H9 (cell line): ENCODE results near the gene PHEX. TPM values are rescaled to one million over a fixed set of nuclear protein-coding genes. Genes with fewer than 3 reads are reported as not detected.

ENCODE experiments used
- DNase-seq: peaks from one replicate; pipeline ENCODE4 v3.0.0-alpha.2; 2017
- H2AFZ ChIP-seq: one replicate; pipeline ENCODE4 v1.6.1; 2013; ENCODE audit warnings: mild to moderate bottlenecking, low read length, control low read depth, moderate library complexity
- H2AK5ac ChIP-seq: 2 replicates; pipeline ENCODE4 v1.6.1; 2013; ENCODE audit warnings: low read length, control low read depth, mixed read lengths; ENCODE audit not compliant: insufficient read length
- H2BK120ac ChIP-seq: one replicate; pipeline ENCODE4 v1.6.1; 2013; ENCODE audit warnings: low read depth, mild to moderate bottlenecking, low read length, control low read depth, inconsistent platforms; ENCODE audit not compliant: poor library complexity, severe bottlenecking
- H2BK12ac ChIP-seq: 2 replicates; pipeline ENCODE4 v1.6.1; 2013; ENCODE audit warnings: low read length, control low read depth, mixed read lengths, low read depth; ENCODE audit not compliant: insufficient read length
- H2BK15ac ChIP-seq: 2 replicates; pipeline ENCODE4 v1.6.1; 2013; ENCODE audit warnings: low read depth, low read length, control low read depth
- H2BK20ac ChIP-seq: one replicate; pipeline ENCODE4 v1.6.1; 2013; ENCODE audit warnings: low read depth, mild to moderate bottlenecking, low read length, control low read depth, inconsistent platforms; ENCODE audit not compliant: poor library complexity, severe bottlenecking
- H2BK5ac ChIP-seq: 2 replicates; pipeline ENCODE4 v1.6.1; 2013; ENCODE audit warnings: low read length, control low read depth, mixed read lengths; ENCODE audit not compliant: insufficient read length
- H3K14ac ChIP-seq: 2 replicates; pipeline ENCODE4 v1.6.1; 2013; ENCODE audit warnings: low read length, control low read depth; ENCODE audit not compliant: insufficient read depth
- H3K18ac ChIP-seq: 2 replicates; pipeline ENCODE4 v1.6.1; 2013; ENCODE audit warnings: low read depth, mild to moderate bottlenecking, mixed read lengths, low read length, control low read depth; ENCODE audit not compliant: insufficient read length
- H3K23ac ChIP-seq: 2 replicates; pipeline ENCODE4 v1.6.1; 2013; ENCODE audit warnings: low read length, control low read depth, mixed read lengths, low read depth; ENCODE audit not compliant: insufficient read length
- H3K23me2 ChIP-seq: 2 replicates; pipeline ENCODE4 v1.6.1; 2013; ENCODE audit warnings: low read depth, mild to moderate bottlenecking, mixed read lengths, low read length, control low read depth; ENCODE audit not compliant: insufficient read length, poor library complexity, severe bottlenecking
- H3K27ac ChIP-seq: 2 replicates; pipeline ENCODE4 v1.5.1; 2013; ENCODE audit warnings: low read length, control low read depth, mixed read lengths, low read depth; ENCODE audit not compliant: insufficient read length
- H3K27me3 ChIP-seq: 2 replicates; pipeline ENCODE4 v1.6.1; 2013; ENCODE audit warnings: low read length, control low read depth, inconsistent platforms; ENCODE audit not compliant: insufficient read depth
- H3K4ac ChIP-seq: 2 replicates; pipeline ENCODE4 v1.6.1; 2013; ENCODE audit warnings: low read depth, mild to moderate bottlenecking, control low read depth, inconsistent platforms, low read length, moderate library complexity
- H3K4me1 ChIP-seq: 2 replicates; pipeline ENCODE4 v1.6.1; 2013; ENCODE audit warnings: low read length, control low read depth, inconsistent platforms; ENCODE audit not compliant: insufficient read depth
- H3K4me2 ChIP-seq: 2 replicates; pipeline ENCODE4 v1.6.1; 2013; ENCODE audit warnings: low read length, control low read depth, mixed read lengths; ENCODE audit not compliant: insufficient read length, insufficient read depth
- H3K56ac ChIP-seq: 2 replicates; pipeline ENCODE4 v1.6.1; 2013; ENCODE audit warnings: low read depth, mild to moderate bottlenecking, mixed read lengths, low read length, control low read depth; ENCODE audit not compliant: insufficient read length
- H3K79me1 ChIP-seq: 2 replicates; pipeline ENCODE4 v1.6.1; 2013; ENCODE audit warnings: low read depth, mild to moderate bottlenecking, moderate library complexity, low read length, control low read depth, inconsistent platforms; ENCODE audit not compliant: insufficient read depth, poor library complexity, severe bottlenecking
- H3K79me2 ChIP-seq: 2 replicates; pipeline ENCODE4 v1.6.1; 2013; ENCODE audit warnings: low read length, control low read depth, inconsistent platforms; ENCODE audit not compliant: insufficient read depth
- H3K9ac ChIP-seq: 2 replicates; pipeline ENCODE4 v1.6.1; 2013; ENCODE audit warnings: low read length, control low read depth, mixed read lengths; ENCODE audit not compliant: insufficient read length; ENCODE audit errors: extremely low read depth
- H3K9me3 ChIP-seq: one replicate; pipeline ENCODE4 v1.6.1; 2013; ENCODE audit warnings: low read depth, low read length, inconsistent platforms; ENCODE audit not compliant: control insufficient read depth
- H3T11ph ChIP-seq: one replicate; pipeline ENCODE4 v1.6.1; 2013; ENCODE audit warnings: mild to moderate bottlenecking, low read length, control low read depth, inconsistent platforms
- H4K20me1 ChIP-seq: one replicate; pipeline ENCODE4 v1.6.1; 2013; ENCODE audit not compliant: control insufficient read depth, insufficient read length, insufficient read depth
- H4K5ac ChIP-seq: 2 replicates; pipeline ENCODE4 v1.6.1; 2013; ENCODE audit warnings: low read depth, mild to moderate bottlenecking, mixed read lengths, low read length, control low read depth; ENCODE audit not compliant: insufficient read length
- H4K8ac ChIP-seq: replicated peaks from 2 replicates; pipeline ENCODE4 v1.6.1; 2013; ENCODE audit warnings: low read length, control low read depth, mixed read lengths, low read depth; ENCODE audit not compliant: insufficient read length
- H4K91ac ChIP-seq: 2 replicates; pipeline ENCODE4 v1.6.1; 2013; ENCODE audit warnings: low read depth, mild to moderate bottlenecking, moderate library complexity, mixed read lengths, low read length, control low read depth; ENCODE audit not compliant: insufficient read length
- H3K27ac Mint-ChIP-seq, 3 experiments: 2 replicates in 2 of 3; 3 replicates in 1 of 3; pipeline ENCODE4 v1.8.0; 2020 to 2021; ENCODE audit warnings: mixed read lengths in 3 of 3, mild to moderate bottlenecking in 1 of 3, moderate library complexity in 1 of 3
- H3K27me3 Mint-ChIP-seq: 2 replicates; pipeline ENCODE4 v1.8.0; 2021; ENCODE audit warnings: low read depth, mild to moderate bottlenecking, moderate library complexity, mixed read lengths
- H3K36me3 Mint-ChIP-seq, 3 experiments: 2 replicates in 2 of 3; 3 replicates in 1 of 3; pipeline ENCODE4 v1.8.0; 2020 to 2021; ENCODE audit warnings: low read depth in 3 of 3, mixed read lengths in 3 of 3; ENCODE audit not compliant: insufficient read depth in 1 of 3
- H3K4me1 Mint-ChIP-seq, 2 experiments: 2 replicates each; pipeline ENCODE4 v1.8.0; 2020; ENCODE audit warnings: mixed read lengths in 2 of 2
- H3K4me3 Mint-ChIP-seq, 2 experiments: 2 replicates in 1 of 2; 3 replicates in 1 of 2; pipeline ENCODE4 v1.8.0; 2020 to 2021; ENCODE audit warnings: mild to moderate bottlenecking in 2 of 2, mixed read lengths in 2 of 2, moderate library complexity in 1 of 2
- H3K9me3 Mint-ChIP-seq, 2 experiments: 2 replicates in 1 of 2; 3 replicates in 1 of 2; pipeline ENCODE4 v1.8.0; 2020; ENCODE audit warnings: mild to moderate bottlenecking in 2 of 2, mixed read lengths in 2 of 2, moderate library complexity in 1 of 2
- CTCF ChIP-seq: fragments of 200-600 bp; sonication (generic); conservative IDR thresholded peaks from 3 replicates; pipeline ENCODE4 v1.8.0; 2021; ENCODE audit warnings: antibody characterized with exemption, mild to moderate bottlenecking
- WGBS: extraction: QIAGEN DNeasy Blood & Tissue Kit; methylation state at CpG from one replicate; pipeline ENCODE4 v1.1.7; 2013; ENCODE audit warnings: missing lambda C conversion rate, low lambda C conversion rate, mixed read lengths; ENCODE audit not compliant: insufficient read length; ENCODE audit errors: extremely low coverage; 5-methylcytosine and 5-hydroxymethylcytosine counted together
- total RNA-seq: library from RNA; stranded (reverse); gene quantifications from 2 replicates; pipeline ENCODE4 v1.2.1, GENCODE V29; 2021

PHEX gene
- total RNA-seq, 1 experiment from 2014 or later, result 0.11 TPM

GRCh38 chrX:22109442-22109841, 77.3 kb downstream of the PHEX start:
- no peak overlapping the region for H4K91ac ChIP-seq
- H2BK20ac ChIP-seq, result no peak overlapping the region
- H3K9me3 Mint-ChIP-seq, result peaks cover 2 to 18% of the 10 kb centered on the region in 2 experiments; a peak in 3 of 5 replicates
- H4K20me1 ChIP-seq, result no peaks in the 10 kb centered on the region
- H2BK15ac ChIP-seq, result no peak overlapping the region
- H3K4me1 ChIP-seq, result no peaks in the 10 kb centered on the region
- H2AK5ac ChIP-seq, result no peak overlapping the region
- no peaks in the 10 kb centered on the region for H3K23me2 ChIP-seq
- no peak overlapping the region for H3K4ac ChIP-seq
- no peak overlapping the region for H3K9ac ChIP-seq
- no peaks in the 10 kb centered on the region for H3K36me3 Mint-ChIP-seq
- H3T11ph ChIP-seq, result no peak overlapping the region
- no peak overlapping the region for H3K56ac ChIP-seq
- H3K14ac ChIP-seq, result no peak overlapping the region
- H3K18ac ChIP-seq, result no peak overlapping the region
- no peaks in the 10 kb centered on the region; the same call in 1 of the 2 replicates for H3K79me2 ChIP-seq
- peaks cover 6 to 15% of the 10 kb centered on the region in 2 experiments for H3K4me1 Mint-ChIP-seq
- no peak overlapping the region for H2BK5ac ChIP-seq
- no peak overlapping the region for H4K8ac ChIP-seq
- no peaks in the 10 kb centered on the region for H3K79me1 ChIP-seq
- no peak overlapping the region for H2BK120ac ChIP-seq
- no peaks in the 10 kb centered on the region for H3K9me3 ChIP-seq
- H2AFZ ChIP-seq, result no peak overlapping the region
- WGBS, result no CpG with 5 or more reads among the region's 1 CpG
- no peak overlapping the region for H3K23ac ChIP-seq
- H3K27me3 Mint-ChIP-seq, result no peaks in the 10 kb centered on the region
- no peak overlapping the region for H3K4me3 Mint-ChIP-seq
- no peaks in the 10 kb centered on the region for H3K27me3 ChIP-seq
- no peak overlapping the region for H2BK12ac ChIP-seq
- no peak for DNase-seq
- no peak overlapping the region for H3K27ac Mint-ChIP-seq
- H4K5ac ChIP-seq, result no peak overlapping the region
- no peak overlapping the region for H3K4me2 ChIP-seq
- no peak for TF ChIP-seq CTCF
- H3K27ac ChIP-seq, result no peak overlapping the region
